ENCODE data around the gene DLGAP4.
"Not testable (repeated sequence)": the region's sequence is repeated elsewhere in the genome, so short reads cannot be mapped to it uniquely, and the experiment has no call there.

Gene DLGAP4

DNA sequence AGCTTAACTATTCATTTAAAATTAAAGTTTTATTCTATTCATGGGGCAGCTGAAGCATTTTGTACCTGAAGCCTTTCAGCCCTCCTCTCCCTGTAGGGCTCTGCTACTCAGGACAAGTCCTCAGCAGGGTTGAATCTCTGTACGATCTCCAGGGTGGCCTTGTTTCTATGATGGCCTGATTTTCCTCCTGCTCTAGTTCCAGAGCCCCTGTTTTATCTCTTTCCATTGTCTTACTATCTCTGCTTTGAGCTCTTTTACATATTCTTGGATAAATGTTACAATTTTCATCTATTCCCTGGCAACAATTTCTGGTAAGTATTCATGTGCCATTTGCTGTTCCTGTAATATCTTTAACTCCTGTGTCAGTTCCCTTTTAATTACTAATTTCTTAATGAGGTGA lies 215.4 kb downstream of the DLGAP4 start:
- H3K4me3 ChIP-seq (ENCODE audit: low read depth, low read length) = no peak overlapping the region
- TF ChIP-seq, protein P1, sequence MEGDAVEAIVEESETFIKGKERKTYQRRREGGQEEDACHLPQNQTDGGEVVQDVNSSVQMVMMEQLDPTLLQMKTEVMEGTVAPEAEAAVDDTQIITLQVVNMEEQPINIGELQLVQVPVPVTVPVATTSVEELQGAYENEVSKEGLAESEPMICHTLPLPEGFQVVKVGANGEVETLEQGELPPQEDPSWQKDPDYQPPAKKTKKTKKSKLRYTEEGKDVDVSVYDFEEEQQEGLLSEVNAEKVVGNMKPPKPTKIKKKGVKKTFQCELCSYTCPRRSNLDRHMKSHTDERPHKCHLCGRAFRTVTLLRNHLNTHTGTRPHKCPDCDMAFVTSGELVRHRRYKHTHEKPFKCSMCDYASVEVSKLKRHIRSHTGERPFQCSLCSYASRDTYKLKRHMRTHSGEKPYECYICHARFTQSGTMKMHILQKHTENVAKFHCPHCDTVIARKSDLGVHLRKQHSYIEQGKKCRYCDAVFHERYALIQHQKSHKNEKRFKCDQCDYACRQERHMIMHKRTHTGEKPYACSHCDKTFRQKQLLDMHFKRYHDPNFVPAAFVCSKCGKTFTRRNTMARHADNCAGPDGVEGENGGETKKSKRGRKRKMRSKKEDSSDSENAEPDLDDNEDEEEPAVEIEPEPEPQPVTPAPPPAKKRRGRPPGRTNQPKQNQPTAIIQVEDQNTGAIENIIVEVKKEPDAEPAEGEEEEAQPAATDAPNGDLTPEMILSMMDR (IDR thresholded peaks at IDR 0.05; ENCODE audit: low read depth, low read length) = no peak

- not testable (repeated sequence) for H3K4me3 ChIP-seq (ENCODE audit: low read depth, low read length)
Measured at GRCh38 chr20:36522412-36522811, 216.3 kb downstream of the DLGAP4 start.

- H3K4me3 ChIP-seq (ENCODE audit: low read depth, low read length) = no peak overlapping the region
- TF ChIP-seq, protein P1 (IDR thresholded peaks at IDR 0.05; ENCODE audit: low read depth, low read length) = no peak
Measured at GRCh38 chr20:36523341-36523740, 217.2 kb downstream of the DLGAP4 start.

- TF ChIP-seq, protein P1 (IDR thresholded peaks at IDR 0.05; ENCODE audit: low read depth, low read length) = no peak
- no peak overlapping the region for H3K4me3 ChIP-seq (ENCODE audit: low read depth, low read length)
Measured at GRCh38 chr20:36525620-36526365, 219.7 kb downstream of the DLGAP4 start.

DNA sequence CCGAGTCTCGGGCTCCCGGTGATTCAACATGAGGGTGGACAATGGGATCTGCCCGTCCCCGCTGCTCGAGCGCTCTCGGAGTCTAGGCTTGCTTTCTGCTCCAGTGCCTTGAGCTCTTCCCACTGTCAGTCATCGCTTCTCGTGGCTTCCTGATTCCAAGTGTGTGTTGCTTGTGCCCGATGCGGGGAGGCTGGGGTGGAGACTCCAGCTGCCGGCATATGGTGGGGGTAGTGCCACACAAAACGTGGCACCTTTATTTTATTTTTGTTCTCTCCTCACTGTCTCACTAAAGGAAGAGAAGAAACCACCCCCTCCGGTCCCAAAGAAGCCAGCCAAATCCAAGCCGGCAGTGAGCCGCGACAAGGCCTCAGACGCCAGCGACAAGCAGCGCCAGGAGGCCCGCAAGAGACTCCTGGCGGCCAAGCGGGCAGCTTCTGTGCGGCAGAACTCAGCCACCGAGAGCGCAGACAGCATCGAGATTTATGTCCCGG lies 220.4 kb downstream of the DLGAP4 start:
- TF ChIP-seq, protein P1 (IDR thresholded peaks at IDR 0.05; ENCODE audit: low read depth, low read length) = no peak

DNA sequence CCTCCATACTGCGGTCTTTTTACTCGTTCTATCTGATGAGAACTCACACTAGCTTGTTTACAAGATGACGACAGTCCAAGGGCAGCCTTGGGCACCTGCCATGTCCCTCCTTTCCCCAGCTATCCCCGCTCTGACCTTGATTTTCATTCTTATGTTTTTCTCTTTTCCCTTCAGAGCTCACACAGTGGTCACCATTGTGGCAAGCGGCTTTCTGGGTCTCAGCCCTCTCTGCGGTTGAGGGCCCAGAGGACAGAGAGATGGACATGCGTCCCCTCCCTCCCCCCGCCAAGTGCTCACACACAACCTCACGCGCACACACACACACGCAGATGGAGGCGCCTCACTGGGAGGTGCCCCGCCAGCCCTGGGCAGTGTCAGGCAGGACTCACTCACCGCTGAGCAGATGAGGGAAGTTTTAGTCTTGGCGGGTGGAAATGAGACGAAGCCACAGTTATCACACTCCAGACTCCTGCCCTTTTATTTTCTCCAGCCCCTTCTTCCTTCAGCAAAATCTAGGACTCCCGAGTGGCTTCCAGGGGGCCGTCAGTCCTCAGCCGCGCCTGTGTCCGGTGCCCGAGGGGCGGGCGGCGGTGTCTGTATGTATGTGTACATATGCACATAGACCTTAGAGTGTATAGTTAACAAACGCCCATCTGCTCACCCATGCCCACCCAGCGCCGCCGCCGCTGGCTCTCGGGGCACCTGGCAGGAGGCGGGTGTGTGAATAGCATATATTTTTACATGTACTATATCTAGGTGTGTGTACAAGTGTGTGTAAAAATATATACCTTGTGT lies 221.4 kb downstream of the DLGAP4 start:
- TF ChIP-seq, protein P1 (IDR thresholded peaks at IDR 0.05; ENCODE audit: low read depth, low read length) = no peak
- no peak overlapping the region for H3K4me3 ChIP-seq (ENCODE audit: low read depth, low read length)

More for the DNA sequence above, 220.4 kb downstream of the DLGAP4 start:
- no peak overlapping the region for H3K4me3 ChIP-seq (ENCODE audit: low read depth, low read length)

DNA sequence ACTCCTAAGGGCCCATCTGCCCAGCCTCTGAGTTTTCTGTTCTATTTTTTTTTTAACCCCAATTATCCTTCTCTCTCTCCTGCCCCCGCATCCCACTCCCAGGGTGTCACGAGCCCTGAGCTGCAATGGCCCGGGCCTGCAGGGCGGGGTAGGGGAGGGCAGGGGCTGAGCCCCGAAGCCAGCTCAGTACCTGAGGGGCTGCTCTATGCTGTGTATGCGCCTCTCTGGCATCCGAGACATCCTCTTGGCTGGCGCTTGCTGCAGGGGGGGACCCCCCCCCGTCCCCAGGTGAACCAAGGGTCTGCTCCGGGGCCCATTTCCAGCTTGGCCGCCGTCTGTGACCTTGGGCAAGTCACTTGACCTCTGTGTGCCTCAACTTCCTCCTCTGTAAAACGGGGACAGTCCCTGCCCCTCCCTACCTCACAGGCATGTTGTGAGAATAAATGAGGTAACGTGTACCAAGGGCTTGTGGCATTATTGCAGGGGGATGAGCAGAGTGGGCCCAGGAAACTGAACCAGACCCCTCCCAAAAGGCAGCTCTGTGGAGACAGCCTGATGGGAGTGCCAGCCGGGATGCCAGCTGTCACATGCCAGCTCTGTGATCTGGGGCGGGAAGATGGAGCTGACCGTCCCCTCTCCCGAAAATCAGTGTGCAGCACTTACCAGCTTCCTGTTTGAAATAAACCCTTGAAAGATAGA lies 222.2 kb downstream of the DLGAP4 start:
- no peak overlapping the region for H3K4me3 ChIP-seq (ENCODE audit: low read depth, low read length)
- TF ChIP-seq, protein P1 (IDR thresholded peaks at IDR 0.05; ENCODE audit: low read depth, low read length) = no peak

Measured in WI38 (cell line).